Stimulated activated naive CD4-positive, alpha-beta T cell (primary cell): ENCODE data around the gene CCDC89.

Experiments
- DNase-seq, 6 experiments: peaks; one replicate each; lab custom pipeline; 2025; lab: John Stamatoyannopoulos, UW

CCDC89 gene

DNA sequence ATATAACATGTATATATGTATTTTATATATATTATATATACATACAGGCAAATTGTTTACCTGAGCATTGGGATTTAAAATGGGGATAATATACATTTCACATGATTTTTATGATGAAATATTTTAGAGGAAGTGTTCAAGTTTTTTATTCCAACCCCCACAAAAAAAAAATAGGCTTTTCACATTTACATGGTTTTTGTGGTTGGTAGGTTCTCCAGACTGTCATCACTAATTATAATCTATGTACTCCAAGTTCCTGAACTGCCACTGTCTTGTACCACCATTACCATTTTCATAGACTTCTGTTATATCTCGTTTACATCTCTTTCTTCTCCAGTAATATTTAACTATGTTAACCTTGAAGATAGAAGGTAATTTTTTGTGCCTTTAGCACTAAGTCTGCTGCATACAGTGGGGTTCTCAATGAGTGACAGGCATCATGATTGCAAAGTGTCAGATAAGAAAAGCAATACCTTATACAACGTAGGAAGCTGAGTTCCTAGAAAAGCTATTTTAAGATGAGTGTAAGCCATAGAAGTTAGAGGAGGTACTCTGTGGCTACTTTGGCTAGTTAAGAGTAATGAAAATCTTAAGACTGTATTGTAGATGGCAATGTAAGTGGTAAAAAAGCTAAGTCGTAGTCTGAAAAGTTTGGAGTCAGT is 33.1 kb downstream of the CCDC89 start:
- DNase-seq: no peak

DNA sequence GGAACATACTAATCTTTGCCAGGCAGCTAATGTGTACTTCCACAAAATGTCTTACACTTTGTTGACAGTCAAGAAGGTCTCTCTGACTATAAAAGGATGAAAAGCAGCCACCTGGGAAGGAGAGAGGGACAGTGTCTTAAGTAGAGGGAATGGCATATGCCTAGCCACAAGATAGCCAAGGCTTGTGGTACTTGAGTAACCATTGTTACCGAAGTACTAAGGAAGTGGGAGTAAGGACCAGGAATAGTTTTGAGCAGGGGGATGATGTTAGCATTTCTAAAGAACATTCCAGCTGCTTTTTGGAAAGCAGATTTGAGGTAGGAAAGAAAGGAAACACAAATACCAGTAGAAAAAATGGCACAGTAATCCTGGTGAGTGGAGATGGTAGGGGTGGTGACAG is 34.9 kb downstream of the CCDC89 start:
- no peak for DNase-seq

DNA sequence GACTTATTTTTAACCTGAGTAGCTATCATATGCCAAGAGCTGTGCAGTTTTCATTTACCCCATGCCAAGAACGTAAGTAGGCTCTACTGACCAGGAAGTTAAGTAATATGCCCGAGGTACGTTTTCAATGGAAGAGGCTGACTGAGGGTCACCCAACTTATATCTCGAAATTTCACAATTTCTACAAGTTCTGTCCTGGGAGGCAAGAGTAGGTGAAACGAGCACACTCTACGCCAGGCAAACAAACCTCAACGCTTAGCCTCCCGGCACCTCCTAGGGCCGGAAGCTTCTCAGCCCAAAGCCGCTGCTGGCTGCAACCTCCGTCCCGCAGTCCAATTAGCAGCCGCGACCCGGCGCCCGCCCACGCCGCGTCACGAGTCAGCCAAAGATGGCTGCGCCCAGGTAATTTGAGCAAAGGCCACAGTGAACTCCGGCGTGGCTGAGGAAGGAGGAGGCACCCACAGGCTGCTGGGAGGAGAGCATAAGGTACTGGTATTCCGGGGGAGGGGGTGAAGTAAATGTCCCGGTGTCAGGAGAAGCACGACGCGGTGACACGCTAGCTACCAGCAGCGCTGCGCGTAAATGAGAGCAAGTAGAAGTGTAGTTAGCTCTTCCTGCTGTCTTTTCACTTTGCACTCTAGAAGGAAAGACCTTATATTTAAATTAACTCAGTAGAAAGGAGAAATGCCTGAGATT is 38.2 kb downstream of the CCDC89 start, which contains the start of gene TMEM126A:
TSS of gene TMEM126A (plus strand) at position 364 of the 696 bp plus-strand sequence. CDS start 2,289 bp downstream, outside the sequence.
- peak; percentile 83 to 89 (median 86) for DNase-seq

DNA sequence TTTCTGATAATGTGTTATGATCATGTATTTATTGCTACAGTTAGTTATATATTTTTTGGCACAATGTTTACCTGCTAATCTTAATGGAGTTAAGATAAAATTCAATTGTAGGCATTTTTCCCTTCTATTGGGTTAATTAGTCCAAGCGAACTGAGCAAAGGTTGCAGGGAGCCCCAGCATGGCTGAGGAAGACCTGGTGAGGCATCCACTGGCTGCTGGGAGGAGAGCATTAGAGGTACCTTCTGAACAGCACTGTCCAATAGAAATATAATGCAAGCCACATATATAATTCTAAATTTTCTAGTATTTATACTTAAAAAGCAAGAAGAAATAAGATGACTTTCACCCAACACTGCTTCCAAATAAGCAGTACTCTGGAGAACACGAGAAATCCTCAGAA is 38.9 kb downstream of the CCDC89 start:
- no peak for DNase-seq

DNA sequence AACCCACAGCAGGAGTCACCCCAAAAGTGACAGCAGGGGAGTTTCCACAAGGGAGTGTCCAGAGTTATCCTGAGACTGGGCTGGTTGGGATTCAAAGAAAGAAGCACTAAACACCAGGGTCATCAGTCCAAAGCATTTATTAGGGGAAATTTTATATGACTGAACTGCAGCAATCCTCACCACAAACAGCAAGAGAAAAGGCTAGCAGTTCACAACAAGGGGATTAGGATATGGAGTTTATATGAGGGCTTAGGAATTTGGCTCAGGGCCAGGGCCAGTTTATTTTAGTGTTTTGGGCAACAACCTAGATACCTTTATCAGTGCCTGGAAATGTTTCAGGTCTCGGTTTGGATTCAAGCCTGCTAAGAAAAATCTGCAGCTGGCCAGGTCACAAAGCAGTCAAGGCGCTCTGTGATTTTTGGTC is 42.8 kb downstream of the CCDC89 start:
- DNase-seq: no peak

DNA sequence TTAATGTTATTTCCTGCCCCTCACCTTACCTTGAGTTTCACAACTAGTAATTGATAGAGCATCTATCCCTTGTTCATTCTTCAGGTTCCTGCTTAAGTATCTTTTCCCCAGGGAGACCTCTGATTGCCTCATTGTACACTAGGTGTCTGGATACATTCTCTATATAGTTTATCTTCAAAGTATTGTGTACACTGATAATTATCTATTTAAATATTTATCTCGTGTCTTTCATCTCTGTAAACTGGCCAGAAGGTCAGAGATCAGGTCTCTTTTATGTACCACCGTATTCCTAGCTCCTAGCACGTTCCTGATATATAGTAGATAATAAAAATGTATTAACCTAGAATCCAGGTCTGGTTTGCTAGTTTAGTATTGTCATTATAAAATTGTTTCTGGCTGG is 51.2 kb downstream of the CCDC89 start:
- DNase-seq: no peak
